Activated CD8-positive, alpha-beta memory T cell treated with anti-CD3 and anti-CD28 coated beads for 4 hours (primary cell): ENCODE data around the gene PLCH1.

Experiments used
- DNase-seq, 2 donors: peaks; one replicate each; pipeline ENCODE4 v3.0.0-alpha.2; 2020; ENCODE audit warnings: low read depth in 2 of 2

PLCH1 gene

DNA sequence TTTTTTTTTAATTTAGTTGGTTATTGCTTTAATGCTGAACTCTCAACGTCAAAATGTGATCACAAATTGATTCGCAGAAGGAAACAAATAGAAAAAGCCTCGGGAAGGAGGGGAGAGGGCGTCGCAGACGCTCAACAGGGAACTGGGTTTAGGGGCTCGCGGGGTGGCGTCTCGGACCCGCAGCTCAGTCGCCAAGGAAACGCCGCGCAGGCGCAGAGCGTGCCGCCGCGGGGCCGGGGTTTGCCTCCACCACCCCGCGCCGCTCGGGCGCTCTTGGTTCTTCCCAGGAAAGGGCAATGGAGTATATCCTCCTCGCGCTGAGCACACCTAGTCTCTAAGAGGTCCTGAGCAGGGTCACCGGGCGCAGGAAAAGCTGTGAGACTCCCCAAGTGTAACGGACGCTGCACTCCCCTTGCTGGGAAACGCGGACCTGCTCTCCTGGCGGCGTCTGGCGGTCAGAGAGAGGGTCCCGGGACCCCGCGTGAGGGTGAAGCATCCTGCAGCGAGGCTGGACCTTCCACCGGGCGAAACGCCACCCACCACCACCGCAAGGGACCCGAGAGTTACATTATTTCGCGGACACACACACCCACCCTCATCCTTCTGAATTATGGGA, 753 bp downstream of the PLCH1 start:
- DNase-seq, result no peak

DNA sequence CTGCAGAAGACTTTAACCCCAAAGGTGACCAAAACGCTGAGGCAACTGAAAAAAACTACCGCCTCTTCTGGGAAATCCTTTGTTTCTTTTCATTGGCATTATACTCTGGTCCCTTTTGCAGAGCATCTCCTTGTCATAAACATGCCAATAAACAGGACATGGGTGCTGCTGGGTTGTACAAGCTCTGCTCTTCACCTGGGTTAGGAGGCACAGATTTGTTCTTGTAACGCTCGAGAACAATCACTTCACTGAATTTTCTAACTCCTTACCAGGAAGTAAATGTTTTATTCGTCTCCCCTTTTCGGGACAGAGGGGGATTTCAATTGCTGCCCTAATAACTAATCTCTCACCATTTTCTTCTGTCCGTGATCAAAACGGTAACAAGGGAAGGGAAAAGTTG, 1.3 kb downstream of the PLCH1 start:
- DNase-seq, result no peak

DNA sequence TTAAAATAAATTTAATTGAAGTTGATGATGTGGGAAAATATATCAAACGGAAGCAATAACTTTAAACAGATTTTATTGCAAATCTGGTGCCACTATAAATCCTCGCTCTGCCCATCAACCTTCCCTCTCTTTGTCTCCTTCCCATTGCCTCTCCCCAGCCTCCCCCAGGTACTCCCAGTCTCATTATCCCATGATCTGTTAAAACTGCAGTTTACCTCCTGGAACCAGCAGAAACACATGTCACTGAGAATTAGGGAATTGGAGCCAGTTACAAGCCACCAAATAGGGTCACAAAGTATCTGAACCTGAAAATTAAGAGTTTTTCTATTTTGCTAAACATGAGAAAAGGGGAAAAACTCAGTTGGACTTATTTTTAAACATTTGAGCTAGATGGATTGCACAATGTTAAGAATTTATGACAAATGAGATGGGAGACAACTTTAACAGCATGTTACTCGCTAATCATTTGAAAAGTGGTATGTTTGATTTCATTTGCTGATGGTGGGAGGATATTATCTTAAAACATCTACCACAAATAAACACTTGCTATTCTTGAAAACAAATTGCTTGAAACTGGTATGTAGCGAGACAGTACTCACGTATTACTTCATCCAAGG, 2.4 kb downstream of the PLCH1 start:
- no peak for DNase-seq

DNA sequence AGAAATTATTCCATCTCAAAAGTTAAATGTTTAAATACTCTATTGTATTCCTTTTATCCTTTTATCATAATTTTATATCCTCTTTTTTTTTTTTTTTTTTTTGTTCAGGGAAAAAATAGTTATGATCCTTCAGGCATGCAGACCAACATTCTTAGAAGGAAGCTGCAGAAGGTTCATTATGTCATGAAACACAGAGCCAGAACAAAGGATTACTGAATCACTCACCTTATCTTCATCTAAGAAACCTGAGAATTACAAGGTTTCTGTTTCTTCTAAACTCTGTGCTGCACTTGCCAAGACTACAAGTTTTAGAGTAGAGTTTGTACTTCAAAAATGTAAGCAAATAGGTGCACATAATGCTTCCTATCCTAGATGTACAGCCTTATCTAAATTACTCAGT, 3.3 kb downstream of the PLCH1 start:
- DNase-seq, result no peak

DNA sequence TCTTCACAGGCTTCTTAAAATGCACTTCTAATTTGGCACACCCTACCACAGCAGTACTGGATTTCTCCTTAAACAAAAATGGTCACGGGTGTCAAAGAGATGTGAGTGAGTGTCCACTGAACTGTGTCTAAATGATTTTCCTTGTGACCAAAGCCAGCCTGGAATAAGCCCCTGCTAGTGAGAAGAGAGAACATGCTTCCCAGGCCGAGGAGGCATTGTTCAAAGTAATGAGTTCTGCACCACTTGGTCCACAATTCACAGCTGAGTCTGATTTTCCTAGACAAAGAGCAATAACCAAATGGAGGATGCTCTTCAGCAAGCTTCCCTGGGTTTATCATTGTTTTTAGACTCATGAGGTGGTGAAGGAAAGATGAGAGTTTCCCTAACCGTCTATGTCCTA, 3.8 kb downstream of the PLCH1 start:
- no peak for DNase-seq

DNA sequence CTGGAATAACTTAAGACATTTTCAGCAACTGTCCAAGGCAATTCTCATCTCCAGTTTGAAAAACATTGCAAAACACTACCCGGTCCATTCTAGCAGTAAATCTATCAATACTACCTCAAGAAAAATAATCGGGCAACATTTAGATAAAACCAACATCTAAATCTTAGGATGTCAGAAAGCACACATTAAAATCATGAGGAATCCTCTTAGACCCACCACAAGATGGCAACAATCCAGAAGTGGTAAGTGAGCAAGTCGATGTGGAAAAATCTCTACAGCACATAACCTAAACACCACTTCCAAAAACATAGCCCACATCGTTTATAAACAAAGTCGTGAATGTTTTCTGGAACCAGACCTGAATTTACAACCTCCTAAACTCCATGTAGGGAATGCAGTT, 5.7 kb downstream of the PLCH1 start:
- DNase-seq, result no peak

DNA sequence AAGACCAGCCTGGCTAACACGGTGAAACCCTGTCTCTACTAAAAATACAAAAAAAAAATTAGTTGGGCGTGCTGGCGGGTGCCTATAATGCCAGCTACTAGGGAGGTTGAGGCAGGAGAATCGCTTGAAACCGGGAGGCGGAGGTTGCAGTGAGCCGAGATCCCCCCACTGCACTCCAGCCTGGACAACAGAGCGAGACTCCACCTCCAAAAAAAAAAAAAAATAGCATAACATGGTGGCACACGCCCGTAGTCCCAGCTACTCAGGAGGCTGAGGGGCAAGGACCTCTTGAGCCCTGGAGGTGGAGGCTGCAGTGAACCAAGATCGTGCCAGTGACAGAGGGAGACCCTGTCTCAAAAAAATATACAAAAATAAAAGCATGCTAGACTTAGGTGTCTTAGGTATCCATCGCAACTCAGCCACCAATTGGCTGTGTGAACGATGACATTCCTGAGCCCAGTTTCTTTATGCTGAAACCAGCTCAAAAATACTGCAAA, 6.2 kb downstream of the PLCH1 start:
- DNase-seq, result no peak

DNA sequence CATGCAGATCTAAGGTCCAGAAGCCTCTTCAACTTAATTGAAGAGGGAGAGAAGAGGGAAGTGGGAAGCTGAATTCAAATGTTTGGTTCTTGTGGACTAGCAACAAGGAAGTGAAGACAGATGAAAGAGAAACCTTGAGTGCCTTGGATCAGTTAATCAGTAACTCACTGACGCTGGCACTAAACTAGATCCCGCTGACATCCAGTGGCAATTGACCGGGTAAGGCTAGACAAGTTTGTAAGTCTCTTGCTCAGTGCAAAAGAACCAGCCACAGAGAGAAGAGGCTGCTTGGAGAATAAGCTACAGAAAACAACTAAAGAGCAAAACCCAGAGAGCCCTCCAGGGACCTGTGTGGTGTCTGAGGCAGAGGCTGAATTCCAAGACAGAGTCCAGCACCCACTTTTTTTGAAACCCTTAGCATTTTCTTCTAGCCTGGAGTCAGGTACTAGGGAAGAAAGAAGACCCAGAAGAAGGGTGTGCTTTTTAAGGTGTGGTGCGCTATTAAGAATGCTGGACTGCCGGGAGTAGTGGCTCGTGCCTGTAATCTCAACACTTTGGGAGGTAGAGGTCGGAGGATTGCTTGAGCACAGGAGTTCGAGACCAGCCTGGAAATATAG, 6.9 kb downstream of the PLCH1 start:
- DNase-seq, result no peak

DNA sequence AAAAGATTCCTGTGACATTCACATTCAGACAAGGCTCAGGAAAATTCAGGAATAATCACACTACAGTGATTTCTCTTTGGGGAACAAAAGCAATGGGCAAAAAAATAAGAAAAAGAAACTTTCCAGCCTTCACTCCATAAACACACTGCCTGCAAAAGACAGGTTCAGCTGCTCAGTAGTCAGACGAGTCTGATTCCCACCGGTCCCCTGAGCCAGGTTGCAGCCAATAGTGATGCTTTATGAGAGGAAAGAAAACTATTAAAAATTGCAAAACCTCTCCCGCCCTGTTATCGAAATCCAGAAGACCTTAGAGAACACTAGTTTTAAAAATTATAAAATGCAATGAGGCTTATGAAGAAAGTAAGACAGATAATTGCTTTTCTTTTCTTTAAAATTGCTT, 8.5 kb downstream of the PLCH1 start:
- no peak for DNase-seq

DNA sequence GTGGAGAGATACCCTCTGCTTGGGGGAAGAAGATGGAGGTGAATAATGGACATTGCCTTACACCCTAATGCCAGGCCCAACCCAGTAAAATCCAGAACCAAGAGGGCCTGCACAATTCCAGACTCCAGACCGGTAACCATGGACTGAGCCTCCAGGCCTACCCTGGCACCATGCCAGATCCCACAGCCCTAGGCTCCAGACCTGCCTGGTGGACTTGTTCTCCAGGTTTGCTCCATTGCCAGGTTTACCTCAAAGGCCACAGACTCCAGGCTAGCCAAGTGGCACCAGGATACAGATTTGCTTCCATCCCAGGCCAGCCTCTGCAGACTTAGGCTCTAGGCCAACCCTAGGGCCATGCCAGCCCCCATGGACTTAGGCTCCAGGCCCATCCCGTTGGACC, 14.0 kb downstream of the PLCH1 start:
- no peak for DNase-seq

DNA sequence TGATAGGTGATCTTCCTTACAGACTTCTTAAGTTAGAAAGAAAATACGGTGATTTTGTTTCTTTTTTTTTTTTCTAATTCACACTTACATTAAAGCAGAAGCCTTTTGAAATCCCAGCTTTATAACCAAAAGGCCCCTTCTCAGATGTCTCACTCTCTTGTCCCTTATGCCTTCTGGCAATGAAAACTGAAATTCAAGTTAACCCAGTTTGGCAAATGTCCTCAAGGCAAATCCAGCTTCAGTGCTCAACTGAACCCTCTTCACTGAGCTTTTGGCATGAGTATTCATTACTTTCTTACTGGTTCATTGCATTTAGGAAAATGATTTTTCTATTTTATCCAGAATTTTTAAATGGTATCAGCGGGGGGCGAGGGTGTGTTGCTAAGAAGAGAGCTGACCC, 17.0 kb downstream of the PLCH1 start:
- no peak for DNase-seq

DNA sequence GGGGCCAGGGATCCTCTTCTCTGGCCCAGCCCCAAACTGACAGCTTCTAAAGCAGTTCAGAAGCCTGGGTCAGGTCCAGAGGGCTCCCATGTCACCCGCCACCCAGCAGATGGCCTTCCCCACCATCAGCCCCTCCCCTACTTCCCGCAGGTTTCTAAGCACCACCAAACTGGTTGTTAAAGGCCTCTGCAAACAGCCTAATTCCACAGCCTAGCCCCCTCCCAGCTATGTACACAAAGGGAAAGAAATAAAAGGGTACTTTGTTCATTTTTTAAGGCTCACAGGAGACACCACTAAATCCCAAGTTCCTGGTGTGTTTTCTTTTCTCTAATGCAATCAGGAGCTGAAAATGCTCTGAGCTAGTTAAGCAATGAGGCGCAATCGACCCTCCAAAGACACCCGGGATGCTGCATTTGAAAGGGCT, 30.6 kb downstream of the PLCH1 start:
- DNase-seq, result no peak

DNA sequence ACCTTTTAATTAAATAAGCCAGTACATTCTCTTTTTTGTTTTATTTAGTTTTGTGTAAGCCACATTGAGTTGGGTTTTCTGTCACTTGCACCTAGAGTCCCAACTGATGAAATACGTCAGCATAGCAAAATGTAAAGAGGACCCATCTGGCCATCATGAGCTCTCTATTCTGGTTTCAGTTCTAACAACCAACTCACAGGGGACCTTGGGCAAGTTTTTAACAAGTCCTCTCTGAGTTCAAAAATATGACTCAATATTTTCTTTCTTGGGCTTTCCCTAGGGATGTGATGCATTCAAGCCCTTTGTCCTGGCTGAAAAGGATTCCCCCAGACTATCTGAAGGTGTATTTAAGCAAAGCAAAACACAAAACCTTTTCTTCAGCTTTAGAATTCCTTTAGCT, 32.9 kb downstream of the PLCH1 start:
- DNase-seq, result no peak

DNA sequence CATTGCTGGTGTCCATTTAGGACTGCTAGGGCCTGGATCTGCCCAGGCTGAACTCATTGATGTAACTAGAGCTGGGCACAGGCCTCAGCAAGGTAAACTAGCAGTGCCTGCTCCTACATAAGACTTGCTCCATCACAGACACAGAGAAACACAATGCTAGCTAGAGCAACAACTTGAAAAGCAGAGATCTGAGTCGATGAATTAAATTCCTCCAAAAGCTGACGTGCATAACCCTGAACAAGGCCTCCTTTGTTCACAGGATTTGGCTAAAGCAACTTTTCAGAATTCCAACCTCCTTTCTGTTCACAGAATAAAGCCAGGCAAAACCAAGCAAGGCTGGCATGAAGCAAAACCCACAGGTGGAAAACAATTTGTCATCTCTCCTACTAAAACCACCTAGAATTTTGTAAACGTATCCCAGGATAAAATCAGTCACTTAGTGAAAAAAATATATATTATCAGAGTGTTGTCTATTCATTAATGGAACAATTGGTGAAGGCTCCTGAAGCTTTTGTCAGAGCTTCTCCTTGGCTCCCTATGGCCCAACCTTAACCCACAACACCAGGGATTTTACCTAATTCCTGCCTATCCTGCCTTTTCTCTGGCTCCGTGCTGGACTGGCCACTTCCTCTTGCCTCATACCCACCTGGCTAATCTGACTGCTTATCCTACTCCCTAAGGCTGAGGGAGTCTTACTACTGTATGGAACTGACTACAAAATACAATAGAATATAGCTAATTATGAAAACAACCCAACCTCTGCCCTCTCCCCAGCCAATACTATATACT, 39.9 kb downstream of the PLCH1 start:
- DNase-seq, result no peak

DNA sequence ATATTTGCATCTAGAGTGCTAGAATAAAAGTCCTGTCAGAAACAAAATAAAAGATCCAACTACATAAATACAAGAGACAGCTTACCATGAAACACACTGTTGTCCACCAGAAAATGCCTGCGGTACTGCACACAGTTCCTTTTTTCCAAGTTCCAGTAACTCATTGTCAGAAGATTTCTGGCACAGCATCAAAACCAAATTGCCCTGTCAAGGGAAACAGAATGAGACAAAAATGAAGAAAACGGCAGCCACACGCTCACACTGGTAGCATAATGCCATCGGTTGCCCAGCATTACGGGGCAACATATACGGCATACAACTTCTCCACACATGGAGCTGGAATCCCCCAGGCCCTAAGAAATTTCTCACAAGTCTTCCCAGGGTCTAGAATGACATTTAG, 40.8 kb downstream of the PLCH1 start:
- DNase-seq, result no peak

DNA sequence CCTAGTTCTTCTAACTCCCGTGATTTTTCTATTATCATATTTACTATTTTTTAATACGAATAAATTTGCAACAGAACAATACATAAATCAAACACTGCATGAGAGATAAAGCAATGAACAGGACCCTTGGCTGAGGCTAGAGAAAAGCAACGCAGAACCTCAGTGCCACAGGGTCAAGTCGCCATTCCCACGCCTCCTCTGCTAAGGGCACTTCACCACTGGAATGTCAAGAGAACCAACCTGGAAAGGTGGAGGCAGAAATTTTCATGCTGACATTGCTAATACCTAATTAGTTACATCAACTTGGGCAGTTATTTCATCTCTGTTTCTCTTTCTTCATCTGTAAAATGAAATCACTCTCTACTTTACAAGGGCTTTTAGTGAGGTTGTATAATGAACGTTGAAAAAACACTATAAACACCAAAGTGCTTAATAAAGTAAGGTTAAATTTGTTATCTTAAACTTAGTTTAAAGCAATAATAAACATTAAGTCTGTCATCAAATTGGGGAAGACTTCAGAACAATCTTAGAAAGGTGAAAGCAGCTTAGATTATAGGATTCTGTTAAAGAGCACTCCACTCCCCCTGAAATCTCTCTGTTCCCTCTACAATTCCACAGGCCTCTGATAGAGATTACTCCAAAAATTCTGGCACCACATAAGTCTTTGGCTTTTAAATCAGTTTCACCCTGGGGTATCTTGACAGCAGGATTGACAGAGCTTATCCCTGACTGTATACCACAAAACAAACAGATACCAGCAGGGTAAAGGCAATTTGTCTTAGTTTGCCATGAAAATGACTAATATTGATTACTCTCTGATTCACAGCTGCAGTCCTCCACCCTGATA, 41.9 kb downstream of the PLCH1 start:
- no peak for DNase-seq

DNA sequence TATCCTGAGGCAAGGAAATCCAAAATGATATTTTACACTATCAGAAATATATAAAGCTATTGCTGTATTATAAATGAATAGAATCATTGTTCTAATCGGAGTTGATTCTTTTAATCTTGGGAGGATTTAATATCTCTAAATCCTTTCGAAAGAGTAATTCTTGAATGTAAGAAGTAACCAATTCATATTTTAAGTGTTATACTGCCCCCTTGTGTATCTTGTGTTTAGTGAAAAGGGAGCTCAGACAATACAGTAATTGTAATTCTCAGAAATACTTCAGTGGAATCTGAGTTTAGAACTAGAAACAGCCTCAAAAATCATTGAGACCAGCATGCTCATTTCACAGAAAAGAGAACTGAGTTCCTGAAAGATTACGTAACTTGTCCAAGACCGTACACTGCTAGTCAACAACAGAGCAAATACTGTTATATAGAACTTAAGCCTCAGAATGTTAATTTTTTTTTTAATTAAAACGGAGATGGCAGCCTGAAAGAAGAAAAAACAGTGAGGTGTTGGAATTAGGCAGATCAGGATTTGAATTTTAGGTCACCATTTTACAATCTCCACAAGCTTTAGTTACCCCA, 42.9 kb downstream of the PLCH1 start:
- DNase-seq, result no peak

DNA sequence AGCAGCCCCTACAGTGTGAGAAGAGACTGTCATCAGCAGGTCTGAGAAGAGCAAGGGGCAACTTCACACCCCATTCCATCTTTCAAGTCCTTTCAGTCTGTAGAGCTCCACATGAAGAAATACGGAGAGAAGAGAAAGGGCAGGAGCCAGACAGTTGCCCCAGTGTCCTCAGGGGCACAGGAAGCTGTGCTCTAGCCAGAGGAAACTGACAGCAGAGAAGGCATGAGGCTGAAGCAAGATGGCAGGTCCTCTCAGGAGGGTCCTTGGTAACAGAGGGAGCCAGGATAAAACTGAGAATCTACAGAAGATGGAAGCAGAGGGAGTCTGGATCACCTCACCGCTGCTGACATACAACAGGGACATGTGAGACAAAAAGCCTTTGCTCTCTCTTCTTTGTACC, 47.3 kb downstream of the PLCH1 start:
- DNase-seq, result no peak

DNA sequence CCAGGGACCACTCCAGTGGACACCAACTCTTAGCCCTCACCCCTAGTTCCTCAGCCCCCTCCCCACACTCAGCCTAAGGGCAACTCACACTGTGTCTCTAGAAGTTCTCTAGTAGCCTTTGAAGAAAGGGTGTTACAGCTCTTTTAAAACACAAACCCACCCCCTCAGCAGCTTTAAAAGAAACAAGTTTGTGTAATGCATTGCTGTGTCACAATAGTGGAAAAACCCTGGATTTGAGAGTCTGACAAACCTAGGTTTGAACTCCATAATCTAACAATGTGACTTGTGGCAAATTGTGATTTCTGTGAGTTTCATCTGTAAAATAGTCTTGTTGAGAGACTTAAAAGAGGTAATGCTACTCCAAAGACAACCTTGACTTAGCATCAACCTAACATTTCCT, 54.0 kb downstream of the PLCH1 start:
- no peak for DNase-seq

DNA sequence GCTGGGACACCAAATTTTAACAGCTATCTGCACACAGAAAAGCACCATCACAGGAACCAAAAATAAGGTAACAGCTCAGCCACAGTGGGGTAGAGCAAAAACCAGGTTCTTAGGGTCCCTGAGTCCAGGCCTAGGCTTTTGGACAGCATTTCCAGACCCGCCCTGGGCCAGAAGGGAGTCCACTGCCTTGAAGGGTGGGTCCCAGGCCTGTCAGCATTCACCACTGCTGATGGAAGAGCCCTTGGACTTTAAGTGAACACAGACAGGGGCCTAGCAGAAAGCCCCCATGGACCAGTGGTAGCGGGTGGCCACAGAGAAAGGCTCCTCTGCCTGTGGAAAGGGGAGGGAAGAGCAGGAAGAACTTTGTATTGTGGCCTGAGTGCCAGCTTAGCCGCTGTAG, 56.4 kb downstream of the PLCH1 start:
- DNase-seq, result no peak

DNA sequence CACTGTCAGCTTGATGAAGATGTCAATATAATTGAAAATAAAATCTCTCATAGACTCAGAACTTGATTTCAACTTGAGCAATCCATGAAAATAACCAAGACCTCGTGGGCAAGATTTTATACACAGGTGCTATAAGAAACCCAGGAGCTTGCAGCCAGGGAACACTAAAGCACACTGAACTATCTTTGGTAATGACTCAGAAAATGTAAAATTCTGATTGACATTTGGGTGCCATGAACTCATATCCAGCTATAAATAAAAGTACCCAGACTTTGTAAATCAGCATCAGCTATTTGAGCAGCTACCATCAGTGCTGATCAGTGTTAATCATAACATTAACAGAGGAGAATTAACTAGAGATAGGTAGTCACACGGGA, 61.5 kb downstream of the PLCH1 start:
- no peak for DNase-seq
